Sigmoid colon (tissue), 7 donors: ENCODE measurements around the gene NRP2. TPM values are rescaled to one million over a fixed set of nuclear protein-coding genes. Genes with fewer than 3 reads are reported as not detected.
A peak's percentile ranks its signal among the peaks of the same experiment; 100 is the strongest.

ENCODE experiments used
- DNase-seq: peaks from one replicate; pipeline ENCODE4 v3.0.0-alpha.2; 2019
- H3K27ac ChIP-seq, 4 donors: fragments of 200-600 bp; sonication (generic); one replicate each; pipeline ENCODE4 v1.5.1; 2016 to 2019; ENCODE audit warnings: mild to moderate bottlenecking in 1 of 4
- H3K27me3 ChIP-seq, 3 donors: fragments of 200-600 bp; sonication (generic); one replicate each; pipeline ENCODE4 v1.5.1; 2019; ENCODE audit warnings: mild to moderate bottlenecking in 1 of 3
- H3K36me3 ChIP-seq, 4 donors: fragments of 200-600 bp; sonication (generic); one replicate each; pipeline ENCODE4 v1.5.1; 2016 to 2019
- H3K4me1 ChIP-seq, 4 donors: fragments of 200-600 bp; sonication (generic); one replicate each; pipeline ENCODE4 v1.5.1; 2017 to 2019
- H3K4me3 ChIP-seq, 4 donors: fragments of 200-600 bp; sonication (generic); one replicate each; pipeline ENCODE4 v1.5.1; 2017 to 2019; ENCODE audit warnings: mild to moderate bottlenecking in 2 of 4, moderate library complexity in 1 of 4
- H3K9me3 ChIP-seq, 4 donors: fragments of 200-600 bp in 3 of 4; sonication (generic) in 3 of 4; one replicate each; pipeline versions ENCODE4 v1.5.1 to v1.6.1; 2013 to 2019
- EP300 ChIP-seq, 4 donors: sonication (generic); formaldehyde crosslinking; IDR thresholded peaks; one replicate each; pipeline ENCODE4 v1.6.1; 2017; ENCODE audit warnings: antibody characterized with exemption in 4 of 4
- POLR2A ChIP-seq, 2 donors: fragments of 450-650 bp; IDR thresholded peaks; one replicate each; pipeline ENCODE4 v1.6.1; 2016; ENCODE audit warnings: antibody characterized with exemption in 2 of 2, mild to moderate bottlenecking in 2 of 2, moderate library complexity in 2 of 2
- POLR2AphosphoS5 ChIP-seq, 4 donors: sonication (generic); formaldehyde crosslinking; IDR thresholded peaks; one replicate each; pipeline ENCODE4 v1.6.1; 2017; ENCODE audit warnings: antibody characterized with exemption in 4 of 4
- WGBS, 2 donors: extraction: QIAGEN DNeasy Blood & Tissue Kit; methylation state at CpG; one replicate each; pipeline ENCODE4 v1.1.7; 2013; 5-methylcytosine and 5-hydroxymethylcytosine counted together
- intact Hi-C: fragments of 100-400 bp; cut with DNase I; formaldehyde crosslinking; loops from one replicate; pipeline ENCODE4 v1.15.1; 2023
- polyA plus RNA-seq, 3 donors: library from polyadenylated mRNA; stranded (reverse); fragments of 200-250 nt; gene quantifications; one replicate each; pipeline ENCODE4 v1.2.3, GENCODE V29; 2013
- total RNA-seq, 4 donors: library from RNA; depleted of rRNA; stranded (reverse); fragments of >200 nt; gene quantifications; one replicate each; pipeline ENCODE4 v1.1.0, GENCODE V29; 2016
- TF ChIP-seq, protein P1 (sequence below), 4 experiments: fragments of 450-650 bp in 3 of 4; fragments of 200-600 bp in 1 of 4; IDR thresholded peaks; one replicate each; pipeline ENCODE4 v1.5.1; 2016 to 2019; ENCODE audit warnings: antibody characterized with exemption in 4 of 4, mild to moderate bottlenecking in 3 of 4, moderate library complexity in 2 of 4
- donor health status: healthy with polysubstance abuse.
- donor health status: Bipolar disorder and iron deficiency.
- donor health status: healthy.

Gene NRP2
- total and polyA plus RNA-seq, 7 donors, result 2.5 to 348 (median 207) TPM

DNA sequence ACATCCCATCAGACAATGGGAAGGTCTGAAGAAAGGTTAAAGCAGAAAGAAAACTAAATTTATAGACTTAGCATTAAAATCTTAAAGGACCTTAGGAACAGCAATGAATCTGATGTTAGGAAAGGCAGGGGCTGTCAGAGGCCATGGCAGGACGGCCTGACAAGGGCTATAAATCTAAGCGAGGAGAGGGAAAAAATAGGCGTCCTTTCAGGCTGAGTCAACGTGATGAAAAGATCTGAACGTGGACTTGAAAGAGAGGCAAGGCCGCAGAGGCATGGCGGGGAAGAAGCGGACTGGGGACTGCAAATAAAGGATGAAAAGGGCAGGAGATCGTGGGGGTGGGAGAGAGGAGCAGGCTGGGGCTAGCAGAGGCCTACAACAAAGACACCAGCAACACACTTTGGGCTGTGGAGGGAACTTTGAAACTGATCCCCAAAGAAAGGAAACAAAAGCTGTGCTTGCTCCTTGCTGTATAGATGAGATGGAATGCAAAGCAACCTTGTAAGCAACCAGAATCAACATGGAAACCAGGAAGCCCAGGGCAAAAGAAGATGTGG is 145.6 kb downstream of the NRP2 start:
- Histone ChIP-seq H3K9me3 (no peaks in the 10 kb centered on the region), H3K27ac (peak overlapping the region in 2 of 4 donors; percentile 48), H3K36me3 (no peaks in the 10 kb centered on the region), H3K4me3 (no peak overlapping the region), H3K4me1 (peaks cover 0 to 19% (median 8%) of the 10 kb centered on the region in 4 donors), H3K27me3 (no peaks in the 10 kb centered on the region)
- intact Hi-C loops, result no loop called here
- DNase-seq, result no peak
- no peak for TF ChIP-seq POLR2A (IDR thresholded peaks at IDR 0.05)
- peak in 1 of 4 donors; percentile 42 for TF ChIP-seq POLR2AphosphoS5 (IDR thresholded peaks at IDR 0.05)
- WGBS, 2 donors, result 82 to 93% methylated on average over 9 of the region's 9 CpGs

DNA sequence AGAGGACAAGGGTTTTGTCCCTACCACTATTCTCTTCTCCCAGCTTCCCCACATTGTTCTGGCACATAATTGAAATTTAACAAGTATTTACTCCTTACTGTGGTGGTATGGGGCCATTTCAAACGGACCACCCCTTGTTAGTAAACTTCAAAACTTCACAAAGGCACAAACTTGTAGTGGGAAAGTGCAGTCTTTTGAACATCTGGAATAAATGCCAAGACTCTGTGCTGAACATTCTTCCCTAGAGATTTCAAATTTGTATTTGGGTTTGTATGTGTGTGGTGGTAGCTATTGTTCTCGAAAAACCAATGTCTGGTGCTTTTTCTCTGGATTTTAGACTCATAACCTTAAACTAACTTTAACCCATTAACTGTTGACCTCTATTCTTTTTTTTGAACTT is 151.6 kb downstream of the NRP2 start:
- Histone ChIP-seq H3K27ac (peak overlapping the region in 3 of 4 donors; percentile 78 to 83 (median 80)), H3K9me3 (no peaks in the 10 kb centered on the region), H3K4me3 (no peak overlapping the region), H3K4me1 (peaks cover 0 to 49% (median 34%) of the 10 kb centered on the region in 4 donors), H3K27me3 (no peaks in the 10 kb centered on the region), H3K36me3 (no peaks in the 10 kb centered on the region)
- intact Hi-C loops, result no loop called here
- WGBS, 2 donors, result 72 to 73% methylated on average over 2 of the region's 2 CpGs
- TF ChIP-seq POLR2A (IDR thresholded peaks at IDR 0.05) (no peak), EP300 (IDR thresholded peaks at IDR 0.05) (no peak), POLR2AphosphoS5 (IDR thresholded peaks at IDR 0.05) (no peak)
- TF ChIP-seq, protein P1, sequence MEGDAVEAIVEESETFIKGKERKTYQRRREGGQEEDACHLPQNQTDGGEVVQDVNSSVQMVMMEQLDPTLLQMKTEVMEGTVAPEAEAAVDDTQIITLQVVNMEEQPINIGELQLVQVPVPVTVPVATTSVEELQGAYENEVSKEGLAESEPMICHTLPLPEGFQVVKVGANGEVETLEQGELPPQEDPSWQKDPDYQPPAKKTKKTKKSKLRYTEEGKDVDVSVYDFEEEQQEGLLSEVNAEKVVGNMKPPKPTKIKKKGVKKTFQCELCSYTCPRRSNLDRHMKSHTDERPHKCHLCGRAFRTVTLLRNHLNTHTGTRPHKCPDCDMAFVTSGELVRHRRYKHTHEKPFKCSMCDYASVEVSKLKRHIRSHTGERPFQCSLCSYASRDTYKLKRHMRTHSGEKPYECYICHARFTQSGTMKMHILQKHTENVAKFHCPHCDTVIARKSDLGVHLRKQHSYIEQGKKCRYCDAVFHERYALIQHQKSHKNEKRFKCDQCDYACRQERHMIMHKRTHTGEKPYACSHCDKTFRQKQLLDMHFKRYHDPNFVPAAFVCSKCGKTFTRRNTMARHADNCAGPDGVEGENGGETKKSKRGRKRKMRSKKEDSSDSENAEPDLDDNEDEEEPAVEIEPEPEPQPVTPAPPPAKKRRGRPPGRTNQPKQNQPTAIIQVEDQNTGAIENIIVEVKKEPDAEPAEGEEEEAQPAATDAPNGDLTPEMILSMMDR (IDR thresholded peaks at IDR 0.05), result no peak
- DNase-seq, result no peak

DNA sequence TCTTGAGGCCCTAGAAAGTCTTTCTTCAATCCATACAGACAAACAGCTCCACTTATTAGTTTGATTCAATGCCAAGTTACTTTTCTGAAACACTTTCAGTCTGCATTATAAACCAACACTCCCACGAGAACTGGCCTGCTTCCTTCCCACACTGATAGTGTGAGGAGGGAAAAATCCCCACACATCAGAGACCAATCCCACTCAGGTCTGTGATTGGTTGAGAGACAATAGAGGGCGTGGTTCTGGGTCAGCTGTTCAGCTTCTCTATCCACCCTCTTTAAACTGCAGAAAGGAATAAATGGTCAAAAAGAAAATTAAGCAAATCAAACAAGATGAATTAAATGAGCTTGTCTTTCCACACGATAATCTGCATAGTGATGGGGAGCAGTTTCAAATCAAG is 152.5 kb downstream of the NRP2 start:
- 49 to 56% methylated on average over 3 of the region's 3 CpGs for WGBS, 2 donors
- TF ChIP-seq EP300 (IDR thresholded peaks at IDR 0.05), result no peak
- no peak for TF ChIP-seq POLR2A (IDR thresholded peaks at IDR 0.05)
- no peak for TF ChIP-seq POLR2AphosphoS5 (IDR thresholded peaks at IDR 0.05)
- TF ChIP-seq, protein P1 (IDR thresholded peaks at IDR 0.05), result no peak
- DNase-seq, result no peak
- no peaks in the 10 kb centered on the region for H3K9me3 ChIP-seq
- H3K27ac ChIP-seq, result peak overlapping the region; percentile 78 to 83 (median 82)
- H3K4me3 ChIP-seq, result no peak overlapping the region
- intact Hi-C loops, result no loop called here
- H3K27me3 ChIP-seq, result no peaks in the 10 kb centered on the region
- peaks cover 0 to 49% (median 34%) of the 10 kb centered on the region in 4 donors for H3K4me1 ChIP-seq
- H3K36me3 ChIP-seq, result no peaks in the 10 kb centered on the region

DNA sequence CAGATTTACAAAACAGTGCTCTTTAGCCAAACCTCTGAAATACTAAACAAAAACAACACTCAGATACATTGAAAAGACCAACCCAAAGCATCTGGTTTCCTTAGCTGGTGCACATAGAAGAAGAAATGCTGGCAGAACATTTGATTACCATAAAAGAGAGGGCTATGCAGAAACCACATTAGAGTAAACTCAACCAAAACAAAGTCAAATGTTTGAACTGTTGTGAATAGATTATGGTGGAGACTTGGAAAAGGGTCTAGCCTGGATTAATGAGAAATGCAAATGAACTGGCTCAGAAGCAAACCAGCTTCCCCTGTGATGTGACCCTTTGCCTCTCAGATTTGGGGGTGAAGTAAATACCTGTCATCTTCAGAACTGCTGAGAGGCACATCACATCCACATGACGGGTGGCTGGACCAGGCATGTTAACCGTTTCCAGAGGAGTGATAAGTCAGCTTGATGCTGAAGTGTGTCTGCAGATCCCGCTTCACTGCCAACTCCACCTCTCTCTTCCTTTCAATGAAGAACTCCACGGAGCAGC is 153.0 kb downstream of the NRP2 start:
- TF ChIP-seq, protein P1 (IDR thresholded peaks at IDR 0.05), result no peak
- TF ChIP-seq POLR2AphosphoS5 (IDR thresholded peaks at IDR 0.05), result no peak
- TF ChIP-seq POLR2A (IDR thresholded peaks at IDR 0.05), result no peak
- TF ChIP-seq EP300 (IDR thresholded peaks at IDR 0.05), result no peak
- peaks cover 0 to 49% (median 34%) of the 10 kb centered on the region in 4 donors for H3K4me1 ChIP-seq
- no peaks in the 10 kb centered on the region for H3K27me3 ChIP-seq
- intact Hi-C loops, result no loop called here
- H3K36me3 ChIP-seq, result no peaks in the 10 kb centered on the region
- 74 to 79% methylated on average over 4 of the region's 4 CpGs for WGBS, 2 donors
- no peaks in the 10 kb centered on the region for H3K9me3 ChIP-seq
- no peak for DNase-seq
- peak overlapping the region; percentile 78 to 83 (median 82) for H3K27ac ChIP-seq
- H3K4me3 ChIP-seq, result no peak overlapping the region

DNA sequence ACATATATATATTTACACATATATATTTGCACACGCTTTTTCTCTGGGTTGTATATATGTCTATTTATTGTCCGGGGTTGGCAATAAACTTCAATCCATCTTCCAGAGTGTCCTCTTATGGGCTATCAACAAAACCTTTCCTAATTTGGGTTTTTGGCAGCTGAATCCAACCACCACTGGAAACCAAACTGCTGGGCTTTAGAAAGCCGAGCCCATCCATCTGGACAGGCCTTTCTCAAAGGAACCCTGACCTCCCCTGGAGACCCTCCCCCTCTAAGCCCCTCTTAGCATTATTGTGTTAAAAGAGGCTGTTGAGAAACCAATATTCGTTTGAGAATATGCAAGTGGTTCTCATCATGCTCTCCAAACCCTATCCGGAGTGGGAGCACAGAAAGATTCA is 153.6 kb downstream of the NRP2 start:
- no peaks in the 10 kb centered on the region for H3K36me3 ChIP-seq
- peaks cover 0 to 49% (median 34%) of the 10 kb centered on the region in 4 donors for H3K4me1 ChIP-seq
- H3K4me3 ChIP-seq, result no peak overlapping the region
- no peak for DNase-seq
- intact Hi-C loops, result no loop called here
- H3K27ac ChIP-seq, result peak overlapping the region; percentile 78 to 83 (median 82)
- no peak for TF ChIP-seq POLR2AphosphoS5 (IDR thresholded peaks at IDR 0.05)
- TF ChIP-seq POLR2A (IDR thresholded peaks at IDR 0.05), result no peak
- no peak for TF ChIP-seq EP300 (IDR thresholded peaks at IDR 0.05)
- TF ChIP-seq, protein P1 (IDR thresholded peaks at IDR 0.05), result no peak
- WGBS, 2 donors, result 65 to 77% methylated on average over 5 of the region's 5 CpGs
- H3K27me3 ChIP-seq, result no peaks in the 10 kb centered on the region
- H3K9me3 ChIP-seq, result no peaks in the 10 kb centered on the region
